ENCODE data around the gene RASGEF1C.

DNA sequence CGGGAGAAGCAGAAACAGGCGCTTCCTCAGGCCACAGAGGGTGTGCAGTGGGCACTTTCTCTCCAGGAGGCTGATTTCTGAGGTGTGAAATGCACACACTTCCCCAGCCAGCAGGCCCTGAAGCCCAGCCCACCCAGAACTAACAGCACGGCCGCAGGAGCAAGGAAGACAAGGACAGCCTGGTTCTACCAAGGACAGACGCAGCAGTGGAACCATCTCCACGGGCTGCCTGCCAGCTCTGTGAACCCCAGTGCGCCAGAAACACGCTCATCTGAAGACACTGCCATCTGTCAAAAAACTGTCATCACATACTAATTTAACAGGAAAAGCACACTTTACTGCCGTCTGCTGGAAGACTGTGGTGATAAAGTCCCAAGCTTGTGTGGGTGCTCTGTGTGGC is 42.1 kb upstream of the RASGEF1C start:
- no peak for TF ChIP-seq EZH2 (IDR thresholded peaks at IDR 0.05)
- no peak for TF ChIP-seq POLR2AphosphoS5 (IDR thresholded peaks at IDR 0.05; ENCODE audit: borderline replicate concordance, low read depth, low read length)
